B cell (primary cell): ENCODE data around the gene EHD4. TPM values are rescaled to one million over a fixed set of nuclear protein-coding genes. Genes with fewer than 3 reads are reported as not detected.

Source experiments
- ATAC-seq: fragments of 200-7000 bp; cut with Tn5 transposase; one replicate; pipeline ENCODE4 v1.10.0; 2021; ENCODE audit warnings: low read depth, mild to moderate bottlenecking, moderate number of reproducible peaks, moderate library complexity
- CTCF ChIA-PET: fragments of 350-600 bp; sonication (Branson Sonifier 250); formaldehyde crosslinking; loops from one replicate; lab custom pipeline; 2021; ENCODE audit warnings: antibody characterized with exemption, inconsistent platforms; lab: Charles Lee
- POLR2A ChIA-PET: fragments of 350-600 bp; sonication (Branson Sonifier 250); formaldehyde crosslinking; loops from one replicate; lab custom pipeline; 2021; ENCODE audit warnings: antibody characterized with exemption; lab: Charles Lee
- DNase-seq: peaks from one replicate; pipeline ENCODE4 v3.0.0; 2013
- H2AFZ ChIP-seq: 2 replicates; pipeline ENCODE4 v1.6.1; 2012; ENCODE audit warnings: mild to moderate bottlenecking, low read depth, low read length; ENCODE audit not compliant: insufficient read depth, poor library complexity, severe bottlenecking
- H3K27ac ChIP-seq, 2 donors: 1 replicate in 1 of 2; 2 replicates in 1 of 2; pipeline ENCODE4 v1.5.1; 2012 to 2013; ENCODE audit warnings: low read length in 2 of 2, mild to moderate bottlenecking in 2 of 2, moderate library complexity in 1 of 2
- H3K27me3 ChIP-seq, 4 experiments: fragments of 200-600 bp in 1 of 4; sonication (generic) in 1 of 4; replicated peaks in 1 of 4; 1 replicate in 2 of 4; 2 replicates in 2 of 4; pipeline versions ENCODE4 v1.6.1 to v1.7.0; 2013 to 2016; ENCODE audit warnings: low read length in 3 of 4, mild to moderate bottlenecking in 2 of 4, mixed read lengths in 1 of 4, moderate library complexity in 1 of 4; ENCODE audit not compliant: insufficient read depth in 4 of 4, control insufficient read depth in 3 of 4; ENCODE audit errors: control extremely low read depth in 1 of 4
- H3K36me3 ChIP-seq, 2 experiments: replicated peaks in 1 of 2; 1 replicate in 1 of 2; 2 replicates in 1 of 2; pipeline versions ENCODE4 v1.6.1 to v1.7.1; 2013; ENCODE audit warnings: low read length in 1 of 2; ENCODE audit not compliant: insufficient read depth in 2 of 2, control insufficient read depth in 1 of 2; ENCODE audit errors: control extremely low read depth in 1 of 2, extremely low read depth in 1 of 2
- H3K4me1 ChIP-seq, 2 donors: fragments of 200-600 bp in 1 of 2; sonication (generic) in 1 of 2; 1 replicate in 1 of 2; 2 replicates in 1 of 2; pipeline versions ENCODE4 v1.5.1 to v1.6.1; 2013 to 2017; ENCODE audit warnings: low read length in 2 of 2; ENCODE audit not compliant: control insufficient read depth in 2 of 2, insufficient read depth in 2 of 2
- H3K4me2 ChIP-seq: replicated peaks from 2 replicates; pipeline ENCODE3; 2012; ENCODE audit warnings: mild to moderate bottlenecking, low read depth, low read length; ENCODE audit not compliant: poor library complexity, severe bottlenecking
- H3K4me3 ChIP-seq, 5 experiments: fragments of 200-600 bp in 1 of 5; sonication (generic) in 1 of 5; 1 replicate in 3 of 5; 2 replicates in 2 of 5; pipeline versions ENCODE4 v1.5.1 to v1.7.0; 2011 to 2016; ENCODE audit warnings: low read length in 4 of 5, mild to moderate bottlenecking in 4 of 5, low read depth in 2 of 5, control low read depth in 1 of 5, moderate library complexity in 1 of 5; ENCODE audit not compliant: insufficient read depth in 1 of 5; ENCODE audit errors: control extremely low read depth in 1 of 5, extremely low read depth in 1 of 5
- H3K79me2 ChIP-seq: fragments of 200-600 bp; sonication (generic); one replicate; pipeline ENCODE4 v1.6.0; 2016; ENCODE audit warnings: low read length; ENCODE audit not compliant: control insufficient read depth, insufficient read depth
- H3K9ac ChIP-seq: fragments of 200-600 bp; sonication (generic); 2 replicates; pipeline ENCODE4 v1.6.1; 2017; ENCODE audit warnings: mild to moderate bottlenecking, low read length, moderate library complexity
- H3K9me3 ChIP-seq, 3 donors: one replicate each; pipeline versions ENCODE4 v1.6.1 to v1.7.1; 2013; ENCODE audit warnings: low read length in 2 of 3; ENCODE audit not compliant: control insufficient read depth in 2 of 3, insufficient read depth in 1 of 3; ENCODE audit errors: control extremely low read depth in 1 of 3
- H4K20me1 ChIP-seq: 2 replicates; pipeline ENCODE4 v1.6.0; 2012; ENCODE audit warnings: mild to moderate bottlenecking, low read length; ENCODE audit not compliant: insufficient read depth, control insufficient read depth, poor library complexity, severe bottlenecking
- H3K27ac Mint-ChIP-seq: one replicate; pipeline ENCODE4 v1.8.0; 2021; ENCODE audit warnings: mixed read lengths
- H3K27me3 Mint-ChIP-seq: one replicate; pipeline ENCODE4 v1.8.0; 2021; ENCODE audit warnings: mixed read lengths
- H3K4me1 Mint-ChIP-seq: one replicate; pipeline ENCODE4 v1.8.0; 2021; ENCODE audit warnings: mixed read lengths
- H3K4me3 Mint-ChIP-seq: one replicate; pipeline ENCODE4 v1.8.0; 2021; ENCODE audit warnings: mixed read lengths
- H3K9me3 Mint-ChIP-seq: one replicate; pipeline ENCODE4 v1.8.0; 2022; ENCODE audit warnings: mixed read lengths; ENCODE audit not compliant: insufficient read depth
- CTCF ChIP-seq: fragments of 200-600 bp; IDR thresholded peaks from one replicate; pipeline ENCODE4 v1.8.0; 2022; ENCODE audit warnings: antibody characterized with exemption, mild to moderate bottlenecking
- EZH2 ChIP-seq: IDR thresholded peaks from 2 replicates; pipeline ENCODE4 v1.6.1; 2012; ENCODE audit warnings: borderline replicate concordance, low read depth, mild to moderate bottlenecking, moderate library complexity, low read length; ENCODE audit not compliant: insufficient read depth, poor library complexity, severe bottlenecking
- WGBS: methylation state at CpG from one replicate; pipeline ENCODE4 v1.1.5; 2013; ENCODE audit warnings: missing lambda C conversion rate; ENCODE audit not compliant: insufficient coverage; 5-methylcytosine and 5-hydroxymethylcytosine counted together
- intact Hi-C: fragments of 100-400 bp; cut with micrococcal nuclease; formaldehyde crosslinking; loops from one replicate; pipeline ENCODE4 v1.10.0; 2022
- polyA plus RNA-seq: library from polyadenylated mRNA; depleted of rRNA; stranded (reverse); fragments of >200 nt; gene quantifications from 2 replicates; pipeline ENCODE4 v1.2.3, GENCODE V29; 2012
- total RNA-seq, 2 donors: library from RNA; stranded (reverse); fragments of 120-200 nt in 1 of 2; gene quantifications; 1 replicate in 1 of 2; 2 replicates in 1 of 2; pipeline versions ENCODE4 v1.2.3 to v1.2.4, GENCODE V29; 2013 to 2022

The EHD4 gene
- total and polyA plus RNA-seq, 2 donors (not counting 1 experiment from before 2014, with no cell fraction given), result 3.1 to 12.7 TPM

GRCh38 chr15:41893422-41894250, 78.7 kb downstream of the EHD4 start, which contains the start of gene SPTBN5:
SPTBN5 (minus strand) TSS chr15:41894053; CDS start chr15:41893497, 556 bp downstream.
- POLR2A ChIA-PET, result interaction anchor here (1.1 to 1.3 kb wide), 2 partner anchors 83 to 233 kb away, joined by 4 to 6 read pairs; partner anchors contain the start of gene MGA
- peak within 1 kb of the TSS; percentile 75 for H2AFZ ChIP-seq
- intact Hi-C loops, result loop anchor here (1.0 to 10.0 kb wide), 5 partner anchors 11 to 989 kb away; partner anchors contain the start of genes JMJD7 and MAPKBP1
- DNase-seq (no peak), ATAC-seq (no peak)
- peak within 1 kb of the TSS in 4 of 5 experiments; percentile 10 to 47 (median 32) for H3K4me3 ChIP-seq
- Mint-ChIP-seq H3K4me1 (peaks cover 51% of the 10 kb centered on the region), H3K4me3 (peak within 1 kb of the TSS; percentile 84), H3K27me3 (no peaks in the 10 kb centered on the region), H3K9me3 (no peaks in the 10 kb centered on the region), H3K27ac (peak within 1 kb of the TSS; percentile 97)
- H4K20me1 ChIP-seq, result no peaks in the 10 kb centered on the region
- no peaks in the 10 kb centered on the region for H3K27me3 ChIP-seq
- TF ChIP-seq EZH2 (no peak), CTCF (no peak)
- peak within 1 kb of the TSS; percentile 77 for H3K4me2 ChIP-seq
- H3K9me3 ChIP-seq, result peaks cover 0 to 12% (median 2%) of the 10 kb centered on the region in 3 donors
- peaks cover 4% of the 10 kb centered on the region for H3K79me2 ChIP-seq
- peaks cover 0 to 2% of the 10 kb centered on the region in 2 experiments for H3K36me3 ChIP-seq
- H3K27ac ChIP-seq, result peak within 1 kb of the TSS; percentile 71 to 80
- peaks cover 44 to 52% of the 10 kb centered on the region in 2 donors for H3K4me1 ChIP-seq
- 96% methylated on average over 14 of the region's 15 CpGs for WGBS
- H3K9ac ChIP-seq, result peak within 1 kb of the TSS; percentile 49
- CTCF ChIA-PET, result interaction anchor here (0.6 to 11.0 kb wide), 8 partner anchors 9 to 205 kb away, joined by 3 to 81 read pairs (median 5); partner anchors contain the start of genes EHD4 and MAPKBP1
